GM18526 (cell line): ENCODE results near the gene RGS3.

Source experiments
- POLR2A ChIP-seq: IDR thresholded peaks from 3 replicates; pipeline ENCODE4 v1.6.1; 2011; ENCODE audit not compliant: insufficient read length; ENCODE audit errors: extremely low read depth

Gene RGS3

DNA sequence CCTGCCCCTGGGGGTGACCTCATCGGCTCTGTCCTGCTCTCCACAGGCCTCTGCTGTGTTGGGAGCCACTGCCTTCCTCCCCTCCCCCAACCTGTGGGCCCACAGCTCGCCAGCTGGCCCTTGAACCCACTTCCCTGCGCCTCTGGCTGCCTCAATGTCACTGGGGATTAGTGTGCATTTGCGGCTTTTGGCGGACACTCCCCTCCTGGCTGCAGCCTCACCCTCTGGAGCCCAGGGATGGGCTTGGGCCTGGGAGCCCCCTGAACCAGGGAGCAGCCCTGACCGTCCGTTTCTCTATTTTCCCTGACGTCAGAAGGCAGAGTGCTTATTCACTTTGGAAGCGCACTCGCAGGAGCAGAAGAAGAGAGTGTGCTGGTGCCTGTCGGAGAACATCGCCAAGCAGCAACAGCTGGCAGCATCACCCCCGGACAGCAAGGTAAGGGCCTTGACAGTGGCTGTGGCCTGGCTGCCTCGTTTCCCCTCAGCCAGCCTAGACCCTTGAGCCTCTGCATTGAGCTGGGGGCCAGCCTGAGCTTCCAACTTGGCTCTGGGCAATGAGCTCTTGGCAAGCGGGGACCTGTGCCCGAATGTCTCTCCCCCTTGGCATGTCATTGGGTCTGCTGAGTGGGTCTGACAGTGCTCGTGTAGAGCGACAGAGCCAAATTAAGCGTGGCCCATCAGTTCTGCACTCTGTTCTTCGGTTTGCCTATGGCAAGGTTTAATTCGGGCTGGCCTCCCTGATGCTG is 73.1 kb downstream of the RGS3 start:
- TF ChIP-seq POLR2A: no peak

DNA sequence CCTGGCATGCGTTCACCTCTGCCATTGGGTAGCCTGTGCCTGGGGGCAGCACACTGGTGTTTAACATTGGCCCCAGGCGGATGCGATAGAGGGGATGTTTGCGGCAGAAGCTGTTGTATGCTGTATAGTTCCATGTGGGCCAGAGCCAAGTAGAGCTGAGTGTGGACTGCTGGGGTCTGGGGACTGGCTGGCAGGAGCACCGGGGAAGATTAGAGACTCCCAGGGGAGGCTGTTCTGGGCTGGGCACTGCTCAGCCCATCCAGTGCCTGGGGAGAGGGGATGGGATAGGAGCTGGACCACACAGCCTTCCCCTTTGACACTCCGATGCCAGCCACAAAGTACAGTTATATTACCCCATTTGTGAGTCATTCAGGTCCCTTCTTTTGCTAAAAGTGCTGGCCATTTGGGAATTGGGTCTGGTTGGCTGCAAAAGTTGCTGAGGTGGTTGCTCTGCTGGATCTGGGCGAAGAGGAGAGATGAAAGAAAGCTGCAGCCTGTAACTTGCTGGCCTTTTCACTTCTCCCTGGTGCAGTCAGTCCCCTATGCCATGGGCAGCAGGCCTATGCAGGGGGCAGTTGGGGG is 73.8 kb downstream of the RGS3 start:
- no peak for TF ChIP-seq POLR2A

DNA sequence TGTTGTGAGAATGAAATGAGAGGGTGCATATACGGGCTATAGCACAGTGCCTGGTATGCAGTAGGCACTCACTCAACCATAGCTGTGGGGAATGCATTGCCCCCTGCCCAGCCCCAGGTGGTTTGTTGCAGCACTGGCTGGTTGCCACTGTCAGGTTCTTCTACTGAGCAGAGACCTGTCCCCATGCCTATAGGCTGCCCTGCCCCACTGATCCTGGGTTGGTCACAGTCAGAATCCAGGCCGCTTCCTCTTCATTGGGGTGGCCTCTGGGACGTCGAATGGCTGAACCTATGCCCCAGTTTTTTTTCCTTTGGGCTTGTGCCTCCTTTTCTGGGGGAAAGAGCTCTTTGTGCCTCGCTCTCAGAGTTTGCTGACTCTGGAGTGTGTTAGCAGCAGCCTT is 74.6 kb downstream of the RGS3 start:
- TF ChIP-seq POLR2A: no peak

DNA sequence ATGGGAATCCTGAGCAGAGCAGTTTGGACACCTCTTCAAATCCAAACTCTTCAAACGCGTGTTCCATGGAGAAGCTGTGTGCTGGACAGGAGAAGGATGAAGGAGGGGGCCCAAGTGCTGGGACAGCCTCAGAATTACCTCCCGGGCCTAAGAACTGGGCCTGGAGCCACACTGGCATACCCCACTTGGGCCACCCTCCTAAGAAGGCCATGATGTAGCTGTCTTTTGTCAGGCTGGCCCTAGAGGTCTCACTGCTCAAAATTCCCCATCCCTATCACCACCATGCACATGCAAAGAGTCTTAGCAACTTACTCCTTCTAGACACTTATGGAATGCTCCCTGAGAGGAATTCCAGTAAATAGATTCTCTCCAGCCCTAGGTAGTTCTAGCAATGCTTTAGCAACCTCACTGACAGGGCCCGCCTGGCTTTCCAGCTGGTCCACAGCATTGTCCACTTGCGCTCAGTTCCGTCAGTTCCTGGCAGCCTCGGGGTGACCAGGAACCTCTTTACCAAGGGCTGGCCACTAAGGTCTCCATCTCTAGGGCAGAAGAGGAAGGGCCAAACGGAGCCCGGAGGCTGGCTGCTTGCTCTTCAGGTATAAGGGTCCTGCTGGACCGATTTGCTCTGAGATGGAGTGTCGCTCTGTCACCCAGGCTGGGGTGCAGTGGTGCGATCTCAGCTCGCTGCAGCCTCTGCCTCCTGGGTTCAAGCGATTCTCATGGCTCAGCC is 75.3 kb downstream of the RGS3 start:
- no peak for TF ChIP-seq POLR2A

DNA sequence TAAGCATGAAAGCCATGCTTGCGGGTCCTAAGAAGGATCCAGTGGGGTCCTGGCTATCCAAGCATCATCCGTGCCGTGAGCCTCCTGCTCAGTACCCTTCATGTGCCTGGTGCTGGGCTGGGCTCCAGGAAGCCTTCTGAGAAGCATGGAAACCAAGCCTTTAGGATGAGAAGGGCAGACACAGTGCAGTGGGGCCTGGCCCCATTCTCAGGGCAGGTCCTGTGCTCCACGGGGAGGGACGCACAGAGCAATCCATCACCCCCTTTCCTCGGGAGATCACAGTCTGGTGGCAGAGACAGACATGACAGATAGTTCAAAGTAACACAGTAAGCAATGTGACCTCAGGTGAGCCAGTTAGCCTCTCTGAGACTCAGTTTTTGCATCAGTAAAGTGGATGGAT is 76.9 kb downstream of the RGS3 start:
- no peak for TF ChIP-seq POLR2A

DNA sequence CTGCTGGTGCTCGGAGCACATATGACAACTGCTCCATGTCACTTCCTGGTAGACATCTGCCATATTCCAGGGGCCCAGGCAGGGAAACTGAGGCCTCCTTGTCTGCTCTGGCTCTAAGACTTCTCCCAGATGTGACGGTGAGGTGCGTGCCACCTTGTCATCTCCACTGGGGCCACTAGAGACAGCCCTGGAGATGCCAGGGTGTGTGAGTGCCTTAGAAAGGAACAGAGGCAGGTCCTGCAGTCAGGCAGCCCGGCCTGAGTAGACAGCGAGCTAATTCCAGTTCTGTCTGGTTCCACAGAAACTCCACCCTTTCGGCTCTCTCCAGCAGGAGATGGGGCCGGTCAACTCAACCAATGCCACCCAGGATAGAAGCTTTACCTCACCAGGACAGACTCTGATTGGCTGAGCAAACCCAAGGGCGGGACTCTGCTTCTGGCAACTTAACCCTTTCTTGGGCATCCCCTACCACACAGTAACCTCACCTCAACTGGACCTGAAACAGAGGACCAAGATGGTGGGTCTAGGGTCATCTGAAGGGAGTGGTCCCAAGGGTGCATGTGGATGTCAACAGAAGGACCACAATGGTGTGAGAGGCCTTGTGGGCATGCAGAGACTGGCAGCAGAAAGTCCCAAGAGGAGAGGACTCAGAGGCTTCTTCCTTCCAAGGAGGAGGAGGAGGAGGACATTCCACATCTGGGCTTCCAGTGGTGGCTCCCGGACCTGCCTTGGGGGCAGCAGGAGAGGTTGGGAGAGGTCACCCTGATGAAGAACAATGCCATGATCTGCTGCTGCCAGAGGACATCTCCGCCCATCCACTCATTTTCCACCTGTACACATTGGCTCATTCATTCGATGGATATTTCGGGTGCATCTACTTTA is 77.7 kb downstream of the RGS3 start:
- no peak for TF ChIP-seq POLR2A

DNA sequence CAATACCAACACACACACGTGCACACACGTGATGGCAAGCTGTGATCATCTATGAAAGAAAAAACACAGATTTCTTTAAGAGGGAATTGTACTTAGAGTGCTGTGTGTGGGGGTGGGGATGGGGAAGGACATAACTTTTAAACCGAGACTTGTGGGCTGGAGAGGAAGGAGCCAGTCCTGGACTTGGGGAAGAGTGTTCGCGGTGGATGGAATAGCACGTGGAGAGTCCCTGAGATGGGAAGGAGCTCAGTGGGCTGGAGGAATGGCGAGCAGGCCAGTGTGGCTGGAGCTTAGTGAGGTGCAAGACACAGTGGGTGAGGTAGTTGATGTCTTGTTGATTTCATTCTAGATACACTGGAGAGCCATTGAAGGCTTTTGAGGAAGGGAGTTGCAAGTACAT is 78.5 kb downstream of the RGS3 start:
- no peak for TF ChIP-seq POLR2A

DNA sequence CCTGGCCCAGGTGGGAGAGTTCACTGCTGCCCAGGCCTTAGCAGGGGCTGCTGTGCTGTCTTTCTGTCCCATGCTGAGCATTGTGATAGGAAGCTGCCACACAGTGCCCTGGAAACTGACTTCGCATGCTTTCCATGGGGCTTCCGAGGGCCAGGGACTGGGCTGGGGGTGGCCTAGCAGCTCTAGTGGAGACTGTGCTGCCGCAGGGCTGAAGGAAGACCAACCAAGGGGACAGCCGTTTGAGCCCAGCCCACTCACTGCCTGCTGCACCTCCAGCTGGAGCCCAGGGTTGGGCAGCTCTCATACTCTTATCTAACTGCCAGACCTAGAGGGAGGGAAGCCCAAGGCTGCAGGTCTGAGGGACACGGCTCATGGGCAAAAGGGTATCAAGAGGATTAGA is 79.2 kb downstream of the RGS3 start:
- TF ChIP-seq POLR2A: no peak

DNA sequence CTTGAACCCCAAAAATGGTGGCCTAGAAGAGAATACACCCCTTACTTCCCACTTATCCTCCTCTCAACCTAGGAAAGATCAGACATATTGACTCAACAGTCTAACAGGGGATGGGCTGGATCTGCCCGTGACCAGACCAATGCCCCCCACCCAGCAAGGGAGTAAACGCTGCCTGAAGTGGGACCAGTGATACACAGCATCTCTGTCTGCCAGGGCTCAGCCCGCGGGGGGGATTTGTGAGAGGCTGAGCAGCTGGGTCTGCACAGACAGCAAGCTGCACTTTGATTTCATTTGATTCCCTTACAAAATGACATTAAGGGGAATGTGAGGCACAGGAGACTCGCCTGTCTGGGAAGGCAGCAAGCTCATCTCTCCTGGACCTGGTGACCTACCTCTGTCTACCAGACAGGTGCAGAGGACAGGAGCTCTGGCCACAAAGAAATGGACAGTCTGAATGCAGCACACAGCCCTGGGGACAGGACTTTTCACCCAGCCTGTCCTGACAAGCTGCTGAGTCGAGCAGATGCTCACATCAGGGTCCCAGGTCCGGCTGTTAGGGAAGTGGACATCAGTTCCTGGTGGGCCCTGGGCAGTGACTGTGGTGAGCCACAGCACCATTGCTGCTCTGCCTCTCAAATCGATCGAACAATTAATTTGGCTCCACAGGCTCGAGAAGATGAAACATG is 79.9 kb downstream of the RGS3 start:
- TF ChIP-seq POLR2A: no peak

DNA sequence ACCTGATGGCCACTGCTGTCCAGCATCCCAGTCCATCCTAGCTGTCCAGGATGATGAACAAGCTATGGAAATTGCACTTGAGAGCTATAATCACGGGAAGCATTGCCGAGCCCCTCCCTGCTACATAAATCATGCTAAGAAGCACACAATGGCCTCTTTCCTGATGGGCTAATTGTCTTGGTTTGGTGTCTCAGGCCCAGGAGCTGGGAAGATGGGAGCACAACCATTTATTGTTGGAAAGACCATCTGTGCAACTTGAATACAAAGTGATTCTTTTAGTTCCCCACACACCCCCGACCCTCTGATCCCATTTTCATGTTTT is 80.4 kb downstream of the RGS3 start:
- TF ChIP-seq POLR2A: no peak

DNA sequence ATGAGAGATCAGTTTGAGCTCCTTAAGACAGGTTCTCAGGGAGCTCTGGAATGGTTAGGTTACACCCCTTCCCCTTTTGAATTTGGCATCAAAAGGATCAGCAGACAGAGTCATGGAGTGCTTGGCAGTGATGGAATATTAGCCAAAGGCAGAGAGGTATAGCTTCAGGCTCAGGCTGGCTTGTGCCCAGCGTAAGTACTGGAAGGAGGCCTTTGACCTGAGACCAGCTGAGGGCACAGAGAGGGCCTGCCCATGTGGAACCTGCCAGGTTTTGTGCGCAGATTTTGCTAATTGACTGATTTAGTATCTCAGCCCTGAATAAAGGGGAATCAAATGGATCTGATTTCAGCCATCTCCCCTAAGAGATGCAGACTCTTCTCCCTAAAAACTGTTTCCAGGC is 81.5 kb downstream of the RGS3 start:
- no peak for TF ChIP-seq POLR2A

DNA sequence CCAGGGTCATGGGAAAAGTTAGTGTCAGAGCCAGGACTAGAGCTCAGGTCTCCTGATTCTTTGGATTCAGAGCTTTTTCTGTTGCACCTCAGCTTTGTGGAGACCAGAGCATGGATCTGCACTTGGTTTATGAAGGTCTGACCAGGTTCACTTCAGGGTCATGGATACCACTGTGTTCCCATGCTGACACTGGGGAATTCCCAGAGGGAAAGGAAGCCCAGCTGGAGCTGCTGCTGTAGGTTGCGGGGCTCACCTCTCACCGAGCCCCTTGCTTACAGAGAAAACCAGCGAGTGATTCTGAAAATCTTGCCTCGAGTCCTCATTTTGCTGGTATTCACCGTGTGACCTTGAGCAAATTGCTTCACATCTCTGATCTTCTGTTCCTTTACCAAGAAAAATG is 83.0 kb downstream of the RGS3 start:
- TF ChIP-seq POLR2A: no peak

DNA sequence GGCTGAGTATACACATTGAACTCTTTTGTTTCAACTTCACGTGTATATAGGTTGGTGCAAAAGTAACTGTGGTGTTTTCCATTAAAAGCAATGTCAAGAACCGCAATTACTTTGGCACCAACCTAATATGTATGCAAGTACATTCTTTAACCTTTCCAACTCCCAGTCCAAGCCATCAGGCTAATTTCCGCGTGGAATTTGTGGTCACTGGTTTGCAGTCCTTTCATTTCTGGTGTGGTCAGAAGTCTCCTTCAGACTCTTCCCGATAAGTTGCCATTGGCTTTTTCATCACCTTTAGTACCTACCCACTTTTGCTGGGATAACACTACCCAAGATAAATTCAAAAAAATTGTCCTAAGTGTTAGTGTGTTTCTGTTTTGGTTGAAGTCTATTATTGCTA is 84.0 kb downstream of the RGS3 start:
- TF ChIP-seq POLR2A: no peak

DNA sequence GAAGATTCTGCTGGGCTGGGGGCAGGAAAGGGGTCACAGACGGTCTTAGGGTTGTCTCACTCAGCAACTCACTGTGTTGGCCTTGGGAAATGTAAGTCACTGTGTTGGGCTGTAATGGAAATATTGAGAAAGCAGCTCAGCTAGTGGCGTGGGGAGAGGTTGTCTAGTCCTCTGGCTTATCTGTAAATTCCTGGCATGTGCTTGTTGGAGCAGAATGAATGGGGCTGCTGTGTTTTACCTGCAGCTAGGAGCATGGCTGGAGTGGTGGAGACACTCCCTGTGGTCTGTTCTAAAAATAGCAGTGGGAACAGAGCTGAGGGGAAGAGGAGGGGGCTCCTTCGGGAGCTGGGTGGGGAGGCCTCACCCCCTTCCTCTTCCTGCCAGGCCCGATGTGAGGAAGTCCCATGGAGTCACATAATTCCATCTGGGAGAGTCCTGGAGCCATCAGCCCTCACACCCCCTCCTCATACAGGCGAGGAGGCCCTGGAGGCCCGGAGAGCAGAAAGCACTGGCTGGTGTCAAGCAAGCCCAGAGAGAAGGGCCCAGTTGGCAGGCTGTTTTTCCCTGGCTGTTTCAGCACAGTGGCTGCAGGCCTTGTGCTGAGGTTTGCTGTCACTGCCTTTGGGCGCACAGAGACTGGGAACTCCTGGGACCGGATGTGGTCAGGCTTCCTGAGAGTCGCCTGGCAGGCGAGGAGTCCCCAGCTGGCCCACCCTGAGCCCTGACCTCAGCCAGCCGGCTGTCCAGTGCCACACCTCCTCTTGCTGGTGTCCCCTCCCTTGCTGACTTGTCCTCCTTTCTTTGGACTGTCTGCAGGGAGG is 84.9 kb downstream of the RGS3 start:
- TF ChIP-seq POLR2A: no peak

DNA sequence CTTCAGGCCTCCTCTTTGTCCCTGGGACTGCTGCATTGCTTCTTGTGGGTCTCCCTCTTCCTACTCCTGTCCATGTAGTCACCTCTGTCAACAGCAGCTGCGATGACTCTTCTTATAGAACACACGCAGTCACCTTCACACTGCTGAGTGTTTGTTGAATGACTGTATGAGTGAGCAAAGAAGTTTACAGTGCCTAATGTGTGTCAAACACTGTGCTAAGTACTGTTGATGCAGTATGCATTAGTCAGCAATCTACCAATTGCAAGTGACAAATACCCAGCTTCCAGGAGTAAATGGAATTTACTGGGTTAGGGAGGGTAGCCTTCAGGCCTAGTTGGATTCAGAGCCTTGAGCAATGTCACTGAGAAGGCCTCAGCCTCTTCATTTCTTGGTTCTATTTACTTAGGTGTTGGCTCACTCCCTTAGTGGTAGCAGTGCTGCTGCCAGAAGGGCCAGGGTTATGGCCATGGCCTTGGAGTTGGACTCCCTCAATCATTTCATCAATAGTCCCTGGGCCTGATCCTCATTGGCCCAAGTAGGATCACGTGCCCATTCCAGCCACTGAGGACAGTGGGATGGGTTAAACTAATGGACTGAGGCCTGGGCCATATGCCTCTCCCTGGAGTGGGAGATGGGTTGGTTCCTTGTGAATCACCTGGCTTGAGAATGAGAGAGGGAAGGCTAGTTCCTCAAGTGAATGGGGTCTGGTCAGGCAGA is 93.5 kb downstream of the RGS3 start:
- TF ChIP-seq POLR2A: no peak
